GM23338 (cell line): ENCODE data around the gene AHNAK2.

Source experiments
- CTCF ChIP-seq, 2 experiments: fragments of 200-600 bp in 1 of 2; sonication (generic) in 1 of 2; conservative IDR thresholded peaks; 2 replicates each; pipeline versions ENCODE4 v1.5.1 to v1.6.1; 2016 to 2017; ENCODE audit warnings: antibody characterized with exemption in 2 of 2, low read depth in 2 of 2, mild to moderate bottlenecking in 2 of 2, moderate library complexity in 1 of 2
- EZH2 ChIP-seq: fragments of 200-600 bp; sonication (generic); IDR thresholded peaks from one replicate; pipeline ENCODE4 v1.8.0; 2017; ENCODE audit warnings: antibody characterized with exemption, mild to moderate bottlenecking, low read depth; ENCODE audit not compliant: unreplicated experiment
- EZH2phosphoT487 ChIP-seq: fragments of 200-600 bp; sonication (generic); IDR thresholded peaks from one replicate; pipeline ENCODE4 v1.8.1; 2018; ENCODE audit warnings: antibody characterized with exemption; ENCODE audit not compliant: unreplicated experiment
- POLR2AphosphoS5 ChIP-seq: IDR thresholded peaks from 2 replicates; pipeline ENCODE4 v1.6.1; 2016; ENCODE audit warnings: antibody characterized with exemption, low read depth
- STAT1 ChIP-seq: IDR thresholded peaks from one replicate; pipeline ENCODE4 v1.6.1; 2016; ENCODE audit warnings: antibody characterized with exemption; ENCODE audit not compliant: unreplicated experiment
- TF ChIP-seq, protein P1 (sequence below): IDR thresholded peaks from one replicate; pipeline ENCODE4 v1.6.1; 2018; ENCODE audit warnings: antibody characterized with exemption; ENCODE audit not compliant: unreplicated experiment

DNA sequence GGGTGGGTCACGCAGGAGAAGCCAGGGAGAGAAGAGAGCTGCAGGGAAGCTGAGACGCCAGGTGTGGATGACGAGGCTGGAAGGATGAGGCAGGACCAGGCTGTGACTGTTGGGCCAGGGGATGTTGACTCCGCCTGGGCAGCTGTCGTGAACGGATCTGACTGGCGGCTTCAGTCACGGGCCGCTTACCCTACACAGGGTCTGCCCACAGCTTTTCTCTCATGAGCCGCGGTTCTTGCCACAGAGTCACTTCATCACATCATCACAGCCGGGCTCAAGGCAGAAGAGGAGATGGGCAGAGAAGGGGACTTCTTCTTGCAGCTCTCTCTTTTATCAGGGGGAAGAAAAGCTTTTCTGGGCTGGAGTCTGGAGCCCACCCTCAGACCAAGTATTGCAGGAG lies 15.1 kb upstream of the AHNAK2 start:
- TF ChIP-seq CTCF (conservative IDR thresholded peaks at IDR 0.05; ENCODE audit: low read depth in 2 of 2) (no peak), EZH2phosphoT487 (no peak), POLR2AphosphoS5 (no peak), EZH2 (no peak), STAT1 (no peak)
- TF ChIP-seq, protein P1, sequence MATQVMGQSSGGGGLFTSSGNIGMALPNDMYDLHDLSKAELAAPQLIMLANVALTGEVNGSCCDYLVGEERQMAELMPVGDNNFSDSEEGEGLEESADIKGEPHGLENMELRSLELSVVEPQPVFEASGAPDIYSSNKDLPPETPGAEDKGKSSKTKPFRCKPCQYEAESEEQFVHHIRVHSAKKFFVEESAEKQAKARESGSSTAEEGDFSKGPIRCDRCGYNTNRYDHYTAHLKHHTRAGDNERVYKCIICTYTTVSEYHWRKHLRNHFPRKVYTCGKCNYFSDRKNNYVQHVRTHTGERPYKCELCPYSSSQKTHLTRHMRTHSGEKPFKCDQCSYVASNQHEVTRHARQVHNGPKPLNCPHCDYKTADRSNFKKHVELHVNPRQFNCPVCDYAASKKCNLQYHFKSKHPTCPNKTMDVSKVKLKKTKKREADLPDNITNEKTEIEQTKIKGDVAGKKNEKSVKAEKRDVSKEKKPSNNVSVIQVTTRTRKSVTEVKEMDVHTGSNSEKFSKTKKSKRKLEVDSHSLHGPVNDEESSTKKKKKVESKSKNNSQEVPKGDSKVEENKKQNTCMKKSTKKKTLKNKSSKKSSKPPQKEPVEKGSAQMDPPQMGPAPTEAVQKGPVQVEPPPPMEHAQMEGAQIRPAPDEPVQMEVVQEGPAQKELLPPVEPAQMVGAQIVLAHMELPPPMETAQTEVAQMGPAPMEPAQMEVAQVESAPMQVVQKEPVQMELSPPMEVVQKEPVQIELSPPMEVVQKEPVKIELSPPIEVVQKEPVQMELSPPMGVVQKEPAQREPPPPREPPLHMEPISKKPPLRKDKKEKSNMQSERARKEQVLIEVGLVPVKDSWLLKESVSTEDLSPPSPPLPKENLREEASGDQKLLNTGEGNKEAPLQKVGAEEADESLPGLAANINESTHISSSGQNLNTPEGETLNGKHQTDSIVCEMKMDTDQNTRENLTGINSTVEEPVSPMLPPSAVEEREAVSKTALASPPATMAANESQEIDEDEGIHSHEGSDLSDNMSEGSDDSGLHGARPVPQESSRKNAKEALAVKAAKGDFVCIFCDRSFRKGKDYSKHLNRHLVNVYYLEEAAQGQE = no peak
